EL (cell line): Measurements from ENCODE around the gene HSD11B1L.
"Not testable (repeated sequence)": the region's sequence is repeated elsewhere in the genome, so short reads cannot be mapped to it uniquely, and the experiment has no call there.

ENCODE experiments used
- DNase-seq: peaks from one replicate; pipeline ENCODE4 v3.0.0-alpha.2; 2016

The HSD11B1L gene

DNA sequence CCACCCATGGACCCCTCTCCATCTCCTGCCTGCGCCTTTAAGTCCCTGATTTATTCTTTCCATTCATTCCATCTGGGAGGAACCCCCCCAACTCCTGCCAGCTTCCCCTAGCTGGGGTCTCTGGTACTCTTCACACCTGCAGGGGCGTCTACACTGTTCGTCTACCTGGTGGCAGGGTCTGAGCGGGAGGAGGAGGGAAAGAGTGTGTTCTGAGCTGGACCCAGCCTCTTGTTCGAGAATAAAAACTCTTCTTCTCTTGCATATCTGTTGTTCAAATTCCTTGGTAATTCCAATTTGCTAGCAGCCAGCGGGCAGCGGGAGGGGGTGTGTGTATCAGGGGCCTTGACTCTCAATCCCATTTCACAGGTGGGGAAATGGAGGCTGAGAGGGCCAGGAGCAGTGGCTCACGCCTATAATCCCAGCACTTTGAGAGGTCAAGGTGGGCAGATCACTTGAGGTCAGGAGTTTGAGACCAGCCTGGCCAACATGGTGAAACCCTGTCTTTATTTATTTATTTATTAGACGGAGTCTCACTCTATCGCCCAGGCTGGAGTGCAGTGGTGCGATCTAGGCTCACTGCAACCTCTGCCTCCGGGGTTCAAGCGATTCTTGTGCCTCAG is 7.5 kb downstream of the HSD11B1L start:
- DNase-seq: not testable (repeated sequence)

DNA sequence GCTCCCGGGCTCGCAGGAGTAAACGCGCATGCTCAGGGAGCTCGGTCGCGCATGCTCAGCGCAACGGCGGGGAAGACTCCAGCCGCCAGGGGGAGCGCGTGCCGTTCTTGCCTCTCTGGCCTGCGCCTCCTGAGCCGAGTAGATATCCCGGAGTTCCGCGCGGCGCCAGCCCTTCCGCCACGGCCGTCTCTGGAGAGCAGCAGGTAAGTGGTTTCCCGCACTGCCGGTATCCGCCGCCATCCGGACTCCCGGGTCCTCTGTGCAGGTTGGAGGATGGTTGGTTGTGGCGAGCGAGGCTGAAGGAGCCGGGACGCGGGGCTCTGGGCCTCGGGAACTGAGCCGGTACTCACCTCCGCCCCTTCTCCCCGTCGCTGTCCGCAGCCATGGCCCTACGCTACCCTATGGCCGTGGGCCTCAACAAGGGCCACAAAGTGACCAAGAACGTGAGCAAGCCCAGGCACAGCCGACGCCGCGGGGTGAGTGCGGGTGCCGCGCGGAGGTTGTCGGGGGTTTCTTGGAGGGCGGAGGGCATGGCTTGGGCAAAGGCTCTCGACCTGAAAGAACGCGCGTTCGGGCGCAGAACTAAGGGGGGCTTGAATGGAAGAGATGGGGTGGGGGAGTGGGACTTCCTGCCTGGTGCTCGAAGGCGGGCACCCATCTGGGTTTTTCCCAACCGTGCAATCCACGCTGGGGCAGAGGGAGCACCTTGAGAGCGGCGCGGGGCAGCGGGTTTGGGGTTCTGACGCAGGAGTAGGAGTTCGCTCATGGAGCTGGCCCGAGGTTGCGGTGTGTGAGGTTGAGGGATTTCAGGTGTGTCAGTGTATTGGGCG is 9.5 kb downstream of the HSD11B1L start, which contains the start of gene RPL36:
TSS of gene RPL36 (plus strand) at position 171 of the 830 bp plus-strand sequence. CDS start at position 384, 213 bp downstream.
- peak; percentile 96 for DNase-seq

- DNase-seq: peak; percentile 59
Measured at GRCh38 chr19:5690955-5691821, 10.4 kb downstream of the HSD11B1L start.

DNA sequence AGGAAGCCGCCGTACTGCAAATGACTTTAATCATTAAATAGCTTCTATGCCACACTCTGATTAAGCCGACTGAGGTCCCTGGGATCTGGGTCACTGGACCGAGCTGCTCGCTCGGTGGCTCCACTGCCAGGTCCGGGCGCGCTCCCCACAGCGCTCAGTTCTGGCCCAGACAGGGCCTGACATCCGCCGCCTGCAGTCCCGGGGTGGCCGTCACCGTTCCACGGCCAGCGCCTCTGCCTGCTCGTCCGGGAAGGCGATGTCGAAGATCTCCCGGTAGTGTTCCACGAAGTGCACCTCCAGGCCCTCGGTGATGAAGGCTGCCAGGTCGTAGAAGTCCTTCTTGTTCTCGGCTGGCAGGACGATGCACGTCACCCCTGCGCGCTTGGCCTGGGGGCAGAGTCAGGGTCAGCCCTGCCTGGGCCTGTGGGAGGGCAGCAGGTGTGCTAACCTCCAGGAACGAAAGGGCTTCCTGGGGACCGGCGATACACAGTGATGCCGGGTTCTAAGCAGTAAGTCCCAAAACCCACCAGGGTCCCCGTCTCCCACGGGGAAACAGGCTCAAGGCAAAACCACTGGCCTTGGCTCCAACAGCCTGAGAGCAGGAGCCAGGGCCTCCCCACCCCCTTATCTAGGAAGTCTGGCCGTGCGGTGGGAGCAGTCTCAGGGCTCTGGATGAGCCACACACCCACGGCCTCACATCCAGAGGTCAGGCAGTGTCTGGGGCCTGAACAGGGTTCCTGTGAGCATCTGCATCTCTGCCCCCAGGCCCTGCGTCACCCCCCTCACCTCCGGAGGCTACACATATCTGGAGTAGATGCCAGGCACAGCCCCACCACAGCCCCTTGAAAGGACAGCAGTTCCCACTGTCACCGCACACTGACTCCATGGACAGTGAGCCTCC is 11.2 kb downstream of the HSD11B1L start:
- DNase-seq: peak; percentile 42

GRCh38 chr19:5692723-5693194 is 11.9 kb downstream of the HSD11B1L start:
- DNase-seq: peak; percentile 37

DNA sequence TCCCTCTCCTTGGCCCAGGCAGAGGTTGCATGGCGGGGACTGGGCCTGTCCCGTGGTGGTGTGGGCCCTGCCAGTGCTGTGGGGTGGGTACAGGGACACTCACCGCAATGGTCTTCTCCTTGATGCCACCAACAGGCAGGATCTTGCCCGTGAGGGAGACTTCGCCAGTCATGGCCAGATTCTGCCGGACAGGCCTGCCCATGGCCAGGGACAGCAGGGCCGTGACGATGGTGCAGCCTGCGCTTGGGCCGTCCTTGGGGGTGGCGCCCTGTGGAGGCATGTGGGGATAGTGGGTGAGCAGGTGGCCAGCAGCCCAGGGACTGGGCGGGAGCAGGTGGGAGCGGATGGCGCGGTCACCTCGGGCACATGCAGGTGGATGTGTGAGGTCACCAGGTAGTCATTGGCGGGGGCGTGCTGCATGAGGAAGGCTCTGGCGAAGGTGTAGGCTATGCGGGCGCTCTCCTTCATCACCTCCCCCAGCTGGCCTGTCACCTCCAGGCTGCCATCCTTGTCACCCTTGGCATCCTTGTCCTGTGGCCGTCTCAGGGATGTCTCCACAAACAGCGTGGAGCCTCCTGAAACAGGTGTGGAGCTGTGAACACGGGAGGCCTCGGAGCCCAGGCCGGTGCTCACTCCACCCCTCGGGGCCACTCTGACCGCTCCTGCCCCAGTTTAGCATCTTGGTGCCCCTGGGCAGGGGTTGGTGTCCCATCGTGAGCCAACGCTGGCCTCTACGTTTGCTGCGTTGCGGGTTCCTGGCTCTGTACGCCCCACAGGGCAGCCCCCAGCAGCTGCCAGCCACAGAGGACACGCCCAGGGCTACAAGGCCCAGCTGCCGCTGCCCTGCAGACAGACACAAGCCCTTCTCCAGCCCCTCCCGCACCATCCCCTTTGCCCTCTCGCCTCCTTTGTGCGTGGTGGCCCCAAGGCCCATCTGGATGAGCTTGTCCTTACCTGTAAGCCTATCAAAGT is 12.7 kb downstream of the HSD11B1L start:
- no peak for DNase-seq

DNA sequence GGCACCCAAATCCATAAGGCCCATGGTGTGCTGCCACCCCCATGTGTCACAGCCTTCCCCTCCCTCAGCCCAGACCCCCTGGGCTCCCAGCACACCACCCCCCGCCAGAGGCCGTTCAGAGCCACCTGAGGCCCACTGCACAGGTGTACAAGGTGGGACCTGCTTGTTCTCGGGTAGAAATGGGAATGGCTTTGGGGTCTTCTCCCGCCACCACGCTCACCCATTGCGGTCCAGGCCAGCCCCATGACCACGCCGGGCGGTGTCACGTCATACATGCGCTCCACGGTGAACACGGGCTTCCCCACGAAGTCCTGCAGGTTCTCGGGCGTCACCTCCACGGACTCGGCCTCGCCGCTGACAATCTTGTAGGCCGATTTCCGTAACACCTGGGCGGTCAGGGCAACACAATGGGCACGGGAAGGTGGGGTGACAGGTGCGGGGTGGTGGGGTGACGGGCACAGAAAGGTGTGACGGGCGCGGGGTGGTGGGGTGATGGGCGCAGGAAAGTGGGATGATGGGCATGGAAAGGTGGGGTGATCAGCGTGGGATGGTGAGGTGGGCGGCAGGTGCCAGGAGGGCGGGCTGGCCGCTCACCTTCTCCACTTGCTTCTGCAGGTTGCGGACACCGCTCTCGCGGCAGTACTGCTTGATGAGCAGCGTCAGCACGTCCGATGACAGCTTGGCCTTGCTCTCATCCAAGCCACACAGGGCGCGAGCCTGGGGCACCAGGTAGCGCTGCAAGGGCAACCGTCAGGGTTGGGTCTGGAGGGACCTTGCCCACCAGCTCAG is 13.5 kb downstream of the HSD11B1L start:
- no peak for DNase-seq

DNA sequence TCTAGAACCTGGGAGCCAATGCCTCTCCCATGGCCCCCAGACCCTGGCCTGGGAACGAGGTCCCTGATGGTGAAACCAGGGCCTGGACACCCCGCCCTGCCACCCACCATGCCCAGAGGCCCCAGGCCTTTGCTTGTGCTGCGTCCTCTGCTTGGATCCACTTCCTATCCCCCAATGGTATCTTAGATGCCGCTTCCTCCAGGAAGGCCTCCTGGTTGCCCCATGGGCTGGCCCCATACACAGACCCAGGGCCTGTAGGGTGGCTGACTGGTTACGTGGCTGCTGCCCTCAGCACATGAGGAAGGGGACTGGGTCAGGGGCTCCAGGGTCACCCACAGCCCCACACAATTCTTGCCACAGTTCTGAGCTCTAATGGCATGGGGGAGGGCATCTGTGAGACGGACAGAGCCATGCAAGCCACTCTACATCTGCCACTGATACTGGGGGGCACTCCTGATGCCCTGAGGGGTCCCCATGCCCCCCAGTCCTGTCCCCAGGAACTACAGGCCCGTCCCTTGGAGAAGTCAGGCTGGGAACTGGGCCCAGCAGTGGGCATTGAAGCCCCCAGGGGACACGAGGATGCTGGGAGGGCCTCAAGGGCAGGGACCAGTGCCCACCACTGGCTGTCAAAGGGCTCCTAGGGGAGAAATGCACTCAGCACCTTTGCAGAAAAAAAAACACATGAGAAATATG is 14.3 kb downstream of the HSD11B1L start:
- DNase-seq: no peak

DNA sequence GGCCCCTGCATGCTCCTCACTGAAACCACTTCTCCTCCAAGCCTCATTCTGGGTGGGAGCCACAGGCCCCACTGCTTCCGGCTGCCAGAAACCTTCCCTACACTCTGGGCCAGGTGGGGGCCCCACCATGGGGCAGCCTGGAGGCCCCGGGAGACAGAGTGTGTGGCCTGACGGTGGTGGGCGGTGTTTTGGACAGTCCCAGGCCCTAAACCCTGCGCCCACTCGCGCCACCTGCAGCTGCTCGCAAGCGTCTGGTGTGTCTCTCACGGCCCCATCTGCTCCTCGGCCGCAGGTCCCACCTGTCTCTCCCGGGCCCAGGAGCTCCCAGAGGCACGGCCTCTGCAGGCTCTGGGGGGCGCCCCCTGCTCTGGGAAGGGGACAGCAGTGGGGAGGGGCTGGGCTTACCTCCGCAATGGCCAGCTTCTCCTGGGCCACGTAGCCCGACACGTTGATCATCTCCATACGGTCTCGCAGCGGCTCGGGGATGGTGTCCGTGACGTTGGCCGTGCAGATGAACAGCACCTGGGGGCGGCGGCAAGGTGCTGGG is 14.9 kb downstream of the HSD11B1L start:
- no peak for DNase-seq

GRCh38 chr19:5696196-5697021 is 15.6 kb downstream of the HSD11B1L start:
- no peak for DNase-seq

- no peak for DNase-seq
Measured at GRCh38 chr19:5697022-5697889, 16.4 kb downstream of the HSD11B1L start.

DNA sequence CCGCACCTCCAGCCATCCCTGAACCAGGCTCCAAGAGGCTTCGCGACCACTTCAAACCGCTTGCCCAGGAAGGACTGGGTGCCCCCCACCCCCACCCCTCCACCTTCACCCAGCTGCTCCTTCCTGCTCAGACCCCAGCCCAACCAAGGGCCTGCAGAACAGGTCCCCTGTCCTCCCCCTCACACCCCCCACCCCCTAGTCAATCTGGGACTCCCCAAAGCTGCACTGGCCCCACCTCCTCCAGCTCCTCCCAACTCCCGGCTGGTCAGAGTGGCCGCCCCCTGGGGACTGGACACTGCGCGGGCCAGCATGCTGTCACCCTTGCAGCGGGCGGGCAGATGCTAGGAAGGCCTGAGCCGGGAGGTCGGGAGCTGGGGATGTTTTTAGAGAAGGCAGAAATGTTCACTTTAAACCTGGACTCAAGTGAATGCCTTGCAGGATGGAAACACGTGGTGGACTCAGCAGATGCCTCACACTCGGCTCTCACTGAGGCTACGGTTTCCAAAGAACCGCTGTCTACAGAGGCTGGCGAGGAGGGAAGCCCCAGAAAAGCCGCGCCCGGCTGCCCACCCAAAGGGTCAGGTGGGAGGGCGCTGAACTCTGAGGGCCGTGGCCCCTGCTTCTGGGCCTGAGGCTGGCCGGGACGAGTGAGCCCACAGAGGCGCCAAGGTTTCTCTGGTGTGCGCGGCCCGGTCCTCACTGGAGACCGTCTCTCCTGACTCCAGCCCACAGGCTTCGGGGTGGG is 17.2 kb downstream of the HSD11B1L start:
- no peak for DNase-seq

DNA sequence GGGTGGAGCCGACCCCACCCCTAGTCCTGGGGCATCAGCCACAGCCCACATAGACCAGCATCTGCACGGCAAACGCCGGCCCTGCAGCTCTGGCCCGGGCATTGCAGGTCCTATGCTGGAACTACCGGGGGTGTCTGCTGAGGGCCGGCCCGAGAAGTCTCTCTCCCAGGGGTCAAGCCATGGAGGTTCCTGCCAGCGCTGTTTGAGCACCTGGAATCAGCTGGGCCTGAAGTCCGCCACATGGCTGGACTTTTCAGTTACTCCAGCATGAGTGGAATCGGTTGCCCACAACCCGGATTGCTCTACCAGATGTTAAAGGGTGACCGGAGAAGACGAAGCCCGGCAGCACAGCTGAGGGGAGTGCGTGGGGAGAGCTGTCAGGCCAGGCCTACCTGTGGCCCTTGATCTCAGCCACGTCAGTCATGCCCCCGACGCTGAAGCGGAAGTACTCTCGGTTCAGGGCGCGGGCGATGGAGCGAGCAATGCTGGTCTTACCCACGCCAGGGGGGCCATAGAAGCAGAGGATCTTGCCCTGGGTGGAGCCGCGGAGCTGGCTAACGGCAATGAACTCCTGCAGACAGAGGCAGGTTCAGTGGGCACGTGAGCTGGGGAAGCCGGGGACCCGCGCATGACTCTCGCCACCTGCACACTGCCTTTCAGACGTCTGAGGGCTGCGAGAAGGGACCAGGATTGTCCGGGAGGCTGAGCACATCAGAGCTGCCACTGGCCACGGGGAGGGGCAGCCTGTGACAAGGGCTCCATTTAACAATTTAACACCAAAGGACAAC is 18.0 kb downstream of the HSD11B1L start:
- no peak for DNase-seq

DNA sequence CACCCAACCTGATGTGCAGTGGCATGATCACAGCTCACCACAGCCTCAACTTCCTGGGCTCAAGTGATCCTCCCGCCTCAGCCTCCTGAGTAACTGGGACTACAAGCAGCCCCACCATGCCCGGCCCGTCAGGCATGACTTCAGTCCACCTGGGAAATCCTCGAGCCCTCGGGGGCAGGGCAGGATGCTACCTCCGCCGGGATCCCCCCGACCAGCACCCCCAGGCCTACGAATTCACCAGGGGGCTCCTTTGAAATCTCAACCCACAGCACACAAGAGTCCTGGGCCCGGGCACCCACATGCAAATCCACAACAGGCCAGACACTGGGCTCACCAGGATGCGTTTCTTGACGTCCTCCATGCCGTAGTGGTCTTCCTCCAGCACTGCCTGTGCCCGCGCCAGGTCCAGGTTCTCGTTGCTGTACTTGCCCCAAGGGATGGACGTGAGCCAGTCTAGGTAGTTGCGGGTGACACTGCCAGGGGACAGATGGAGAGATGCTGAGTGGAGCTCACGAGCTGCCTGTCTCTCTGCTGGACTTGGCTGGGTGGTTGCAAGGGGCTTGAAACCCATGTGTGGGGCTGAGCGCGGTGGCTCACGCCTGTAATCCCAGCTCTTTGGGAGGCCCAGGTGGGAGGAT is 19.7 kb downstream of the HSD11B1L start:
- no peak for DNase-seq

DNA sequence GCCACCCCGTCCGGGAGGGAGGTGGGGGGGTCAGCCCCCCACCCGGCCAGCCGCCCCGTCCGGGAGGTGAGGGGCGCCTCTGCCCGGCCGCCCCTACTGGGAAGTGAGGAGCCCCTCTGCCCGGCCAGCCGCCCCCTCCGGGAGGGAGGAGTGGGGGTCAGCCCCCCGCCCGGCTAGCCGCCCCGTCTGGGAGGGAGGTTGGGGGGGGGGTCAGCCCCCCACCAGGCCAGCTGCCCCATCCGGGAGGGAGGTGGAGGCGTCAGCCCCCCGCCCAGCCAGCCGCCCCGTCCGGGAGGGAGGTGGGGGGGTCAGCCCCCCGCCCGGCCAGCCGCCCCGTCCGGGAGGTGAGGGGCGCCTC is 21.2 kb downstream of the HSD11B1L start:
- DNase-seq: not testable (repeated sequence)
